HepG2 (cell line): ENCODE results near the gene NGEF. TPM values are rescaled to one million over a fixed set of nuclear protein-coding genes. Genes with fewer than 3 reads are reported as not detected.
A peak's percentile ranks its signal among the peaks of the same experiment; 100 is the strongest.

Source experiments
- DZIP1 ChIP-seq: sonication (generic); formaldehyde crosslinking; IDR thresholded peaks from 2 replicates; pipeline ENCODE4 v1.5.0; 2020; ENCODE audit warnings: mild to moderate bottlenecking, missing genetic modification reagents
- HOXA3 ChIP-seq: sonication (generic); formaldehyde crosslinking; IDR thresholded peaks from 2 replicates; pipeline ENCODE4 v1.5.0; 2020; ENCODE audit warnings: missing genetic modification reagents
- polyA plus RNA-seq, 8 experiments: library from polyadenylated mRNA; depleted of rRNA in 3 of 8; stranded (reverse) in 7 of 8; unstranded in 1 of 8; fragments of >200 nt; fragmentation: Illumina TruSeq in 4 of 8; extraction: Trizol in 4 of 8; gene quantifications; 2 replicates each; pipeline versions ENCODE4 v1.2.1 to v1.2.3, GENCODE V29; 2011 to 2016; ENCODE audit warnings: low read depth in 4 of 8, missing spikeins in 1 of 8, mixed read lengths in 1 of 8; ENCODE audit not compliant: insufficient read depth in 1 of 8
- total RNA-seq, 5 experiments: library from RNA; depleted of rRNA; stranded (reverse); fragments of >200 nt; fragmentation: Illumina TruSeq; extraction: Trizol; gene quantifications; 2 replicates each; pipeline ENCODE4 v1.2.3, GENCODE V29; 2016; ENCODE audit warnings: low read depth in 1 of 5
- TF ChIP-seq, protein P1 (sequence below): sonication (generic); formaldehyde crosslinking; IDR thresholded peaks from 2 replicates; pipeline ENCODE4 v1.4.0; 2020; ENCODE audit warnings: missing genetic modification reagents, borderline replicate concordance
- TF ChIP-seq, protein P2 (sequence below): sonication (generic); formaldehyde crosslinking; IDR thresholded peaks from 2 replicates; pipeline ENCODE4 v1.4.0; 2020; ENCODE audit warnings: missing genetic modification reagents, borderline replicate concordance

Gene NGEF
- total and polyA plus RNA-seq, 2 of the 13 experiments (the other 11 are each of a cell fraction or from before 2014, with no cell fraction given): 14.4 to 36.9 TPM

- TF ChIP-seq DZIP1 (CRISPR knock-in tag) (no peak), HOXA3 (CRISPR knock-in tag) (peak; percentile 59)
- TF ChIP-seq, protein P1, sequence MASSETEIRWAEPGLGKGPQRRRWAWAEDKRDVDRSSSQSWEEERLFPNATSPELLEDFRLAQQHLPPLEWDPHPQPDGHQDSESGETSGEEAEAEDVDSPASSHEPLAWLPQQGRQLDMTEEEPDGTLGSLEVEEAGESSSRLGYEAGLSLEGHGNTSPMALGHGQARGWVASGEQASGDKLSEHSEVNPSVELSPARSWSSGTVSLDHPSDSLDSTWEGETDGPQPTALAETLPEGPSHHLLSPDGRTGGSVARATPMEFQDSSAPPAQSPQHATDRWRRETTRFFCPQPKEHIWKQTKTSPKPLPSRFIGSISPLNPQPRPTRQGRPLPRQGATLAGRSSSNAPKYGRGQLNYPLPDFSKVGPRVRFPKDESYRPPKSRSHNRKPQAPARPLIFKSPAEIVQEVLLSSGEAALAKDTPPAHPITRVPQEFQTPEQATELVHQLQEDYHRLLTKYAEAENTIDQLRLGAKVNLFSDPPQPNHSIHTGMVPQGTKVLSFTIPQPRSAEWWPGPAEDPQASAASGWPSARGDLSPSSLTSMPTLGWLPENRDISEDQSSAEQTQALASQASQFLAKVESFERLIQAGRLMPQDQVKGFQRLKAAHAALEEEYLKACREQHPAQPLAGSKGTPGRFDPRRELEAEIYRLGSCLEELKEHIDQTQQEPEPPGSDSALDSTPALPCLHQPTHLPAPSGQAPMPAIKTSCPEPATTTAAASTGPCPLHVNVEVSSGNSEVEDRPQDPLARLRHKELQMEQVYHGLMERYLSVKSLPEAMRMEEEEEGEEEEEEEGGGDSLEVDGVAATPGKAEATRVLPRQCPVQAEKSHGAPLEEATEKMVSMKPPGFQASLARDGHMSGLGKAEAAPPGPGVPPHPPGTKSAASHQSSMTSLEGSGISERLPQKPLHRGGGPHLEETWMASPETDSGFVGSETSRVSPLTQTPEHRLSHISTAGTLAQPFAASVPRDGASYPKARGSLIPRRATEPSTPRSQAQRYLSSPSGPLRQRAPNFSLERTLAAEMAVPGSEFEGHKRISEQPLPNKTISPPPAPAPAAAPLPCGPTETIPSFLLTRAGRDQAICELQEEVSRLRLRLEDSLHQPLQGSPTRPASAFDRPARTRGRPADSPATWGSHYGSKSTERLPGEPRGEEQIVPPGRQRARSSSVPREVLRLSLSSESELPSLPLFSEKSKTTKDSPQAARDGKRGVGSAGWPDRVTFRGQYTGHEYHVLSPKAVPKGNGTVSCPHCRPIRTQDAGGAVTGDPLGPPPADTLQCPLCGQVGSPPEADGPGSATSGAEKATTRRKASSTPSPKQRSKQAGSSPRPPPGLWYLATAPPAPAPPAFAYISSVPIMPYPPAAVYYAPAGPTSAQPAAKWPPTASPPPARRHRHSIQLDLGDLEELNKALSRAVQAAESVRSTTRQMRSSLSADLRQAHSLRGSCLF: no peak
- TF ChIP-seq, protein P2, sequence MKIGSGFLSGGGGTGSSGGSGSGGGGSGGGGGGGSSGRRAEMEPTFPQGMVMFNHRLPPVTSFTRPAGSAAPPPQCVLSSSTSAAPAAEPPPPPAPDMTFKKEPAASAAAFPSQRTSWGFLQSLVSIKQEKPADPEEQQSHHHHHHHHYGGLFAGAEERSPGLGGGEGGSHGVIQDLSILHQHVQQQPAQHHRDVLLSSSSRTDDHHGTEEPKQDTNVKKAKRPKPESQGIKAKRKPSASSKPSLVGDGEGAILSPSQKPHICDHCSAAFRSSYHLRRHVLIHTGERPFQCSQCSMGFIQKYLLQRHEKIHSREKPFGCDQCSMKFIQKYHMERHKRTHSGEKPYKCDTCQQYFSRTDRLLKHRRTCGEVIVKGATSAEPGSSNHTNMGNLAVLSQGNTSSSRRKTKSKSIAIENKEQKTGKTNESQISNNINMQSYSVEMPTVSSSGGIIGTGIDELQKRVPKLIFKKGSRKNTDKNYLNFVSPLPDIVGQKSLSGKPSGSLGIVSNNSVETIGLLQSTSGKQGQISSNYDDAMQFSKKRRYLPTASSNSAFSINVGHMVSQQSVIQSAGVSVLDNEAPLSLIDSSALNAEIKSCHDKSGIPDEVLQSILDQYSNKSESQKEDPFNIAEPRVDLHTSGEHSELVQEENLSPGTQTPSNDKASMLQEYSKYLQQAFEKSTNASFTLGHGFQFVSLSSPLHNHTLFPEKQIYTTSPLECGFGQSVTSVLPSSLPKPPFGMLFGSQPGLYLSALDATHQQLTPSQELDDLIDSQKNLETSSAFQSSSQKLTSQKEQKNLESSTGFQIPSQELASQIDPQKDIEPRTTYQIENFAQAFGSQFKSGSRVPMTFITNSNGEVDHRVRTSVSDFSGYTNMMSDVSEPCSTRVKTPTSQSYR (CRISPR knock-in tag): no peak
Measured at GRCh38 chr2:232876161-232876977, 136.7 kb downstream of the NGEF start (continued).
